Brain microvascular endothelial cell (primary cell): ENCODE measurements around the gene CCL23.

Source experiments
- DNase-seq: peaks from one replicate; pipeline ENCODE4 v3.0.0-alpha.2; 2020
- H3K27ac ChIP-seq: fragments of 250-450 bp; sonication (Bioruptor Pico); 2 replicates; pipeline ENCODE4 v1.5.1; 2020; ENCODE audit warnings: mild to moderate bottlenecking, moderate library complexity
- H3K27me3 ChIP-seq: fragments of 250-450 bp; sonication (Bioruptor Pico); replicated peaks from 2 replicates; pipeline ENCODE4 v1.5.1; 2020; ENCODE audit warnings: mild to moderate bottlenecking
- H3K36me3 ChIP-seq: fragments of 250-450 bp; sonication (Bioruptor Pico); replicated peaks from 2 replicates; pipeline ENCODE4 v1.5.1; 2020; ENCODE audit warnings: mild to moderate bottlenecking
- H3K4me3 ChIP-seq: 2 replicates; pipeline ENCODE4 v1.5.1; 2011; ENCODE audit warnings: low read depth, mild to moderate bottlenecking, control low read depth, low read length, moderate library complexity
- CTCF ChIP-seq: IDR thresholded peaks from 2 replicates; pipeline ENCODE4 v1.5.1; 2011; ENCODE audit warnings: low read depth, mild to moderate bottlenecking, moderate library complexity, low read length, control low read depth, inconsistent platforms; ENCODE audit errors: missing control alignments
- in situ Hi-C: cut with HindIII; loops from 2 replicates; pipeline ENCODE4 v1.10.0; 2017; ENCODE audit warnings: low sequenced_read_pairs, low pct_ligation_motif_present

Gene CCL23

GRCh38 chr17:36017799-36018198 is at the start of gene CCL23:
Gene CCL23, minus strand, starts transcription at chr17:36017972. Its CDS starts 75 bp downstream, at chr17:36017897.
- Histone ChIP-seq H3K27me3 (no peaks in the 10 kb centered on the region), H3K27ac (no peak within 1 kb of the TSS), H3K36me3 (no peaks in the 10 kb centered on the region), H3K4me3 (no peak within 1 kb of the TSS)
- no peak for TF ChIP-seq CTCF
- DNase-seq, result no peak
- in situ Hi-C loops, result no loop called here

DNA sequence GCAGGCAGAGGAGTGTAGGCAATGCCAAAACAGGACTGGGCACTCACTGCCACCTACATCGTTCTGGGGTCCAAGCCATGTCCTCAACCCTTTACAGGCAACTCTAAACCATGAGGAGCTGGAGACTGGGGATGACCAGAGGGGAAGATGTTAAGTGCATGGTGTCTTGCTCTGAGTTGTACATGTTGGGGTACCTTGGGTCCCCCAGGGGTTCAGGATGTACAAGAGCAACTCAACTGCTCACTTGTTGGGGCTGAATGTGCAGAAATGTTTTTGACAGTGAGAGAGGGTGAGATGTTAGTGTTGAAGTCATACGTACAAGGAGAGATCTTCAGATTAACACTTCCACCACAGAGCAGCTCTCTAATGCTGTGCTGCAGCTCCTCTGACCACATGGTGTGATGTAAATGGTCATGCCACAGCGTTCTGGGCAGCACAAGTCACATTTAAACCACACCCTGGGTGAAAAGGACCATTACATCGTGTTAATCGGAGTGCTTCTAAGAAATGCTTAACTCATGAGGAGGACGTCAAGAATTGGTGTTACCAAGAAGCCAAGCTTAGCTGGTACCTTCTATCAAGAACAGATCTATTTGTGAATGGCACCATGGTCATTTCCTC is 48.7 kb upstream of the CCL23 start:
- TF ChIP-seq CTCF, result no peak
- Histone ChIP-seq H3K36me3 (no peaks in the 10 kb centered on the region), H3K4me3 (no peak overlapping the region), H3K27me3 (no peaks in the 10 kb centered on the region), H3K27ac (no peak overlapping the region)
- DNase-seq, result no peak
- in situ Hi-C loops, result no loop called here

- in situ Hi-C loops, result no loop called here
- Histone ChIP-seq H3K4me3 (no peak within 1 kb of the TSS), H3K27me3 (no peaks in the 10 kb centered on the region), H3K36me3 (no peaks in the 10 kb centered on the region), H3K27ac (no peak within 1 kb of the TSS)
- TF ChIP-seq CTCF, result no peak
- DNase-seq, result no peak
Measured at GRCh38 chr17:36063786-36064541, 46.2 kb upstream of the CCL23 start, which contains the start of gene CCL18. Gene CCL18, plus strand, starts transcription at chr17:36064272. Its CDS starts 71 bp downstream, at chr17:36064343.

DNA sequence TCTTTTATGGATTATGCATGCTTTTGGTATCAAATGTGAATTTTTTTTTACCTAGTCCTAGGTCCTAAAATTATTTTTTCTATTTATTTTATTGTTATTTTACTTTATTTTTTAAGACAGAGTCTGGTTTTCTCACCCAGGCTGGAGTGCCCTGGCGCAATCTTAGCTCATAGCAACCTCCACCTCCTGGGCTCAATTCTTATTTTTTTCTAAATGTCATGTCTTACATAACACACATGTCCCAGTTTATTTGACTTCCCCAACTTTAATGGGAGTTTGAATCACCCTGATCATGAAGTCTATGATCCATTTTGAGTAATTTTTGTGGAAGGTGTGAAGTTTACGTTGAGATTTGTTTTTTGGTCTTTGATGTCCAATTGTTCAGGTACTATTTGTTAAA is 43.0 kb upstream of the CCL23 start:
- Histone ChIP-seq H3K27me3 (no peaks in the 10 kb centered on the region), H3K4me3 (no peak overlapping the region), H3K27ac (no peak overlapping the region), H3K36me3 (no peaks in the 10 kb centered on the region)
- no peak for TF ChIP-seq CTCF
- no peak for DNase-seq
- in situ Hi-C loops, result no loop called here

GRCh38 chr17:36059406-36059805 is 41.6 kb upstream of the CCL23 start:
- in situ Hi-C loops, result no loop called here
- no peak for TF ChIP-seq CTCF
- H3K27me3 ChIP-seq, result no peaks in the 10 kb centered on the region
- H3K4me3 ChIP-seq, result no peak overlapping the region
- H3K36me3 ChIP-seq, result no peaks in the 10 kb centered on the region
- no peak for DNase-seq
- H3K27ac ChIP-seq, result no peak overlapping the region
